Dermis blood vessel endothelial cell (primary cell): ENCODE results near the gene DHX35. TPM values are rescaled to one million over a fixed set of nuclear protein-coding genes. Genes with fewer than 3 reads are reported as not detected.

Experiments
- DNase-seq: peaks from one replicate; pipeline ENCODE4 v3.0.0; 2010
- total RNA-seq: library from RNA; depleted of rRNA; stranded (reverse); fragments of >200 nt; gene quantifications from 2 replicates; pipeline ENCODE4 v1.2.3, GENCODE V29; 2014

The DHX35 gene
- total RNA-seq, 1 donor from 2014 or later: 12.9 TPM

DNA sequence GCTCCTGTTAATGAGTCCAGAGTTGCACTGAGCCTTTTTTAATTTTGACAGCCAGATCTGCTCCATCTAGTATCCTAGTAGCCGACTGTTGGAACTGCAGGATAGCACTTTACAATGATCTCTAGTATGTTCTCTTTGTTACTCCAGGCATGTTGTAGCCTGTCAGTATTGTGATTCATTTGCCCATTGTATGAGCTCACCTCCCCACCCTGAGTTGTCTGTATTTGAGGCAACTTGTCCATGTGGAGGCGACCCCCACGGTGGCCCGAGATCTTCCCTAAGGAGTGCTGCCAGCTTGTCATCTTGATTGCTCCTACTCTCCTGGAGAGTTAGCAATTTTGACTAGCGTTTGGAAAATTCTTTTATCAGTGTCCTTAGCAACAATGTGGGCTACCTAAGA, 67.2 kb downstream of the DHX35 start:
- no peak for DNase-seq

DNA sequence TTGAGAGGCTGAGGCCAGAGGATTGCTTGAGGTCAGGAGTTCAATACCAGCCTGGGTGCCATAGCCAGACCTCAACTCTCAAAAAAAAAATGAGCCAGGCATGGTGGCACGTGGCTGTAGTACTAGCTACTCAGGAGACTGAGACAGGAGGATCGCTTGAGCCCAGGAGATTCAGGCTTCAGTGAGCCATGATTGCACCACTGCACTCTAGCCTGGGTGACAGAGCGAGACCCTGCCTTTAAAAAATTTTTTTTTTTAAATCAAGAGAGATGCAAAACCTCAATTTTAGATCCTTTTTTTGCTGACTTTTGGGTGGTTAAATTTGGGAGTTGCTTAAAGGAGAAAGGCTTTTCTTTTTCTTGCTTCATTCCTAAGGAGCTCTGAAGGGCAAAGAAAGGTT, 70.9 kb downstream of the DHX35 start:
- no peak for DNase-seq

- DNase-seq: no peak
Measured at GRCh38 chr20:39036011-39036410, 73.9 kb downstream of the DHX35 start.

GRCh38 chr20:39036851-39037250, 74.7 kb downstream of the DHX35 start:
- no peak for DNase-seq

DNA sequence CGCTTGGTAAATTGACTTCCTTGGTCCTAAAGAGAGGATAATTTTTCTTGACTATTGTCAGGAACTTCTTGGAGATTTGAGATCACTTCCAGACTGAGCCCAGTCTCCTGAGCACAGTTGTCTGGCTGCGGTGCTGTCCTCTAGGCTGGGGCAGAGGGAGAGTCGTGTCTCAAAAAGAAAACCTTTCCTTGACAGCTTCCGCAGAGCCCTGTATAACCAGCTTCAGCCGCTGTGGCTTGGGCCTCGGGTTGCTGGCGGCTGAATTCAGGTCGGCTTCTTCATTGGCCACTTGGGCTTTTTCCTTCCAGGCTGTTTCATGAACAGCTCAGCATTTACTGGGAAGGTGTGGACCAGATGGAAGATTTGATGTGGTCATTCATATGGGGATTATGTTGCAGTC, 75.9 kb downstream of the DHX35 start:
- no peak for DNase-seq

- DNase-seq: no peak
Measured at GRCh38 chr20:39038495-39038894, 76.4 kb downstream of the DHX35 start.

GRCh38 chr20:39039261-39039660, 77.1 kb downstream of the DHX35 start:
- DNase-seq: no peak

DNA sequence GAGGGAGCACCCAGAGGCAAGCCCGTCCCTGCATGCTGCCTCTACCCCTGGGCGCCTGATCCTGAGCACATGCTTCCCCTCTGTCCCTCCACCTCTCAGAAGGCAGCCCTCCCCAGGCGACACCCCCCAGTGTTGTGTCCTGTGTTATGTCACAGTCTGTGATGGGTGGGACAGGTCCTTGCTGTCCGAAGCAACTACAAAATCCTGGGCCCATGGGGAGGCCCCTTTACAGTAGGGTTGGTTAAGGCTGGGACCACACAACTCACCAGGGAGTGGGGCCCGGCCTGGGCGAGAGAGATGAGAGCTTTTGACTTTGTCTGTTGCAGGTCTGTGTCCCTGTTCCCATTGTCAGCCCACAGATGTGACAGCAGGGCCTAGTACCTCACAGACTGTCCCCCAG, 78.0 kb downstream of the DHX35 start:
- no peak for DNase-seq

DNA sequence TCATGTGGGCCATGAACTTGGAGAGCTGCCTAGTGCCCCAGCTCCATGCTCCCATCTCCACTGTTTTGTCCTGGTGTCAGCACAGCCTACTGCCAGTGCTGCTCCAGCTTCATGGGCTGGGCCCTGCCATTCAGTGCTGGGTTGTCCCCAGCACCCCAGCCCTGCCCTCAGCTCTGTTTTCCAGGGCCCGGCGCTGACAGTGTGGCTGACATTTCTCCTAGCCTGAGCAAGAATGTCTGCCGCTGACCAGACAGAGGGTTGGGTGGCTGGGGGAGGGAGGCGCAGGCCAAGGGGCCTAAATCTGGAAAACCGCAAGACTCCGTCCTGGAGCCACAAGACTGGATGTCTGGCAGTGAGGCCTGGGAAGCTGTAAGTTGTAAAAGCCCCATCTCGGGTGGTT, 78.9 kb downstream of the DHX35 start:
- DNase-seq: no peak

DNA sequence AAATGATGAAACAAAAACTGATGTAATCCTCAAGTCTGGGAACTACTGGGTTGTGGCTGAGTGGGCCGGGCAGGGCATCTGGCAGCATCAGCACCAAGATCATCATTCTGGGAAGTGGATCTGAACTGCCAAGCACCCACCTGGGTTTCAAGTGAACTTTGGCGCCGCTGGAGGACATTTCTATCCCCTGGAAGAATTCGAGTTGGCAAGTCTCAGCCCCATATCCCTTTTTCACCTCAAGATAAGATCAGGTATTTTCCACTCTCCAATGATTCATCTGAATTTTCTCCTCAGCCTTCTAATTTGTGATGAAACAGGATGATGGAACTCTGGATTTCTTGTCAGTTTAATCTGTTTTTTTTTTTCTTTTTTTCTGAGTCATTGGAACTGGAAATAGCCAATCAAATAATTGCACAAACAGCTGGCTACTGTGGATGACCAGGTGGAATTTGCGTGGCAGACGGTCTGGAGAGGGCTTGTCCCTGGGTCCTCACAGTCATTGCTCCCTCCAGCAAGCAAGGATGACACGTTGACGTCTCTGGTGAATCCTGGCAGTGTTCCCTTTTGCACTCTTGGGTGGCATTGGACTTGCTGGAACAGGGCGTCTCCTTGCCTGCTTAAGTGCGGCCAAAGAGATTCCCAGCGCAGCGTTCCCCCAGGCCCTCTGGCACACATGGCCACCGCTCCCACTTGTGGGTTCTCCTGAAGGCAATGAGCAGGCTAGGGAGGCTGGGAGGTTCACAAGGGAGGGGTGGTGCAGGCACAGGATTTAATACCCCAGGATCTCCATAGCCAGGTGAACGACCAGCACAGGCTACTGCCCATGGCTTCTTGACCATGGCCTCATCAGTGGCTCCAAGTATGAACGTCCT, 80.4 kb downstream of the DHX35 start:
- DNase-seq: no peak

- DNase-seq: no peak
Measured at GRCh38 chr20:39044501-39044900, 82.4 kb downstream of the DHX35 start.

- no peak for DNase-seq
Measured at GRCh38 chr20:39045676-39046075, 83.5 kb downstream of the DHX35 start.

DNA sequence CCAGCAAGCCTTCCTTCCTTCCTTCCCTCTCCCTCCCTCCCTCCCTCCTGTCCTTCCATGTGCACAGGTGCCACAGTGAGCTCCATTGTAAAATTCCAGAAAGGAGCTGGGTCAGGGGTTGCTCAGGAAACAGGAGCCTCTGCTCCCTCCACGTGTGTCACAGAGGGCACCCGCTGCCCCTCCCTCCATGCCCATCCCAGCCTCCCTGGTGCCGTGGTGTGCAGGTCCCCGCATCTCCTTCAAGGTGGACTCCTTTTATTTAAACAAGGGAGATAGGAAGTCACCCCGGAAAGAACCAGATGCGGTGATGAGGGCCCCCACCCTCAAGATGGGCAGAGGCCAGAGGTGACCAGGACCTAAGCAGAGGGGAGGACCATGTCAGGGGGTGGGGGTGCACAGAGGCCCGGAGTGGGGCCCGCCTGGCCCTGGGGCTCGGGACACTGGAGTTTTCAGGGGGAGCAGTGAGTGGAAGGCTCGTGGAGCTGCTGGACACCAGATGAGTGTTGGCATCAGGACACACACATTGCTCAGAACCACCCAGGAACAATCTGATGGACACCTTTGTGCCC, 85.4 kb downstream of the DHX35 start:
- DNase-seq: no peak

DNA sequence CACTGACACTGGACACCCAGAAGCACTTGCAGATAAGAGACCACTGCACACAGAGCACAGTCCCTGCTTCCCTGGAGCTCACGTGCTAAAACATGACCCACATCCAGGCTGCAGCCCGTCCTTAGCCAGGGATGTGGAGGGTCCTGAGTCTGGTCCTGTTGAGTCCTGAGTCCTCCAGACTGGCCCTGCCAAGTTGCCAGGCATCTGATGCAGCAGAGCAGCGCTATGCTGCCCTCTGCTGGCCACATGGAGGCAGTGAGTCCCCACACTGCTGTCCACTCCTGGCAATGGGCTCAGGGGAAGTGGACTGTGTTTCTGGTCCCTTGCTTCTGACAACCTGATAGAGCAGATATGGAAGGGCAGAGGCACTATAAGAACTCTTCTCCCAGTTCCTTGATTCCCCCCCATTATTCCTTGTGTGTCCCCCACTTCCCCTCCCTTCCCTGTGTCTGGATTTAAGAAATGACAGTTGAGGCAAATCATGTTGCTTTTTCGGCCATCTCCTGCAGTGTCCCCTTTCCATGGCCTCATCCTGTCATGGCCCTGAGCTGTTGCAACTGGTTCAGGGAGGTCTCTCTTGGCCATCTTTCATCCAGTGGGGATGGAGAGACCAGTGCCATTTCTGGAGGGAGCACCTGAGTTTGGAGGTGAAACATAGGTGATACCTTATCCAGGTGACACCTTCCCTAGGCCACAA, 86.0 kb downstream of the DHX35 start:
- peak; percentile 90 for DNase-seq

DNA sequence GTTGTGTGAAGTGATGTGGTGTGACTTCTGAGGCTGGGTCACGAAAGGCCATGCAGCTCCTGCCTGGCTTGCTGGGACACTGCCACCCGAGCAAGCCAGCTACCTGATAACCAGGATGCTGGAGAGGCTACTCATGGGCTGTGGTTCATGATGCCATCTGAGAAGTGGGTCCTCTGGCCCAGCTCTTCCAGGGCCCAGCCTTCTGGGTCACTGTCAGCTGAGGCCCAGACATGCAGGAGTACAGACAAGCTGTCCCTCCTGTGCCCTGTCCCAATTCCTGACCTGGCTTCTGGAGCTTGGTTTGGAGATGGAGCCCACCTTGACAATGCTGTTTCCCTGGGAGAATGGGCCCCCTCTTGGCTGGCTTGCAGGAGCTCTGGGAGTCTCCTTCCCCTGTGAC, 87.0 kb downstream of the DHX35 start:
- DNase-seq: no peak

- DNase-seq: peak; percentile 79
Measured at GRCh38 chr20:39049684-39050554, 87.8 kb downstream of the DHX35 start.

- DNase-seq: no peak
Measured at GRCh38 chr20:39050555-39050902, 88.4 kb downstream of the DHX35 start.

DNA sequence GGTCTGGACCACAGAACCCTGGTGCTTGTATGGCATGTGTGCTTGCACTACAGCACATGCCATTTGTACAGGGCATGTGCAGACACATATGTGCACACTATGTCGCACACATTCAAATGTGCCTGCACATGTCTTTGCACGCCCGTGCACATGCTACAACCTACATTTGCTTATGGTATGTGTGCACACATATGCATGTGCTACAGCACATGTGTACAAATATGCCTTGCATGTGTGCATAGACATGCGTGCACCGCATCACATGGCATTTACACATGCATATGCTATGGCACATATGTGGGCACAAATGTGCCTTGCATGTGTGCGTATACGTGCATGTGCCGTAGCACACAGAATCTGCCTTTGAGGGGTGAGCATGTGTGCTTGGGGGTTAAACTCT, 90.5 kb downstream of the DHX35 start:
- DNase-seq: no peak

GRCh38 chr20:39057143-39057542, 95.0 kb downstream of the DHX35 start:
- DNase-seq: no peak

DNA sequence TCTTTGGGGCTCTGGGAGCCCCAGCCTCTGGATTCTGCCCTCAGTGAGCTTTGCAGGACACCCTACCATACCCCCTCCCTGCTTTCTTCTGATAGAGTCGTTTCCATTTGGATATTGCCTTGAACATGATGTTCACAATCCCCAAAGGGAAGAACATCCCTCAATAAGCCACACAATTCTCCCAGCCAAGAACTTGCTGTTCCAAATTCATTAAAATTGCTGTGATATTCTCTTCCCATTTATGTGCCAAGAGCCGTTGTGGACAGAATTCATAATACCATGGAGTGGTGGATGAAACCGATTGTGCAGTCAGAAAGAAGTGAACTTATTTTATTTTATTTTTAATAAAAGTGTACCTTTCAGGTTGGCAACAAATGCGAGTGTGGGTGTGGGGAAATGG, 95.8 kb downstream of the DHX35 start:
- no peak for DNase-seq

GRCh38 chr20:39059036-39059435, 96.9 kb downstream of the DHX35 start:
- no peak for DNase-seq

- DNase-seq: no peak
Measured at GRCh38 chr20:39066471-39067242, 104.5 kb downstream of the DHX35 start.
